NCI-H510A treated with DMSO at 0.1 percent for 48 hours (cell line): ENCODE measurements around the gene AKR1A1.
"Not testable (repeated sequence)": the region's sequence is repeated elsewhere in the genome, so short reads cannot be mapped to it uniquely, and the experiment has no call there.

Source experiments
- DNase-seq: peaks from one replicate; lab custom pipeline; 2025; lab: John Stamatoyannopoulos, UW

The AKR1A1 gene

DNA sequence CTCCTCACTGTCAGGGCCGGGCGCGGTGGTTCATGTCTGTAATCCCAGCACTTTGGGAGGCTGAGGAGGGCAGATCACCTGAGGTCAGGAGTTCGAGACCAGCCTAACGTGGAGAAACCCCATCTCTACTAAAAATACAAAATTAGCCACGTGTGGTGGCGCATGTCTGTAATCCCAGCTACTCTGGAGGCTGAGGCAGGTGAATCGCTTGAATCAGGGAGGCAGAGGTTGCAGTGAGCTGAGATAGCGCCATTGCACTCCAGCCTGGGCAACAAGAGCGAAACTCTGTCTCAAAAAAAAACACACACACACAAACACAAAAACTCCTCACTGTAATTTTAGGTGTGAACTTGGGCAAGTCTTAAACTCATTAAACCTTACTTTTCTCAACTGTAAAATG, 26.7 kb upstream of the AKR1A1 start:
- not testable (repeated sequence) for DNase-seq

DNA sequence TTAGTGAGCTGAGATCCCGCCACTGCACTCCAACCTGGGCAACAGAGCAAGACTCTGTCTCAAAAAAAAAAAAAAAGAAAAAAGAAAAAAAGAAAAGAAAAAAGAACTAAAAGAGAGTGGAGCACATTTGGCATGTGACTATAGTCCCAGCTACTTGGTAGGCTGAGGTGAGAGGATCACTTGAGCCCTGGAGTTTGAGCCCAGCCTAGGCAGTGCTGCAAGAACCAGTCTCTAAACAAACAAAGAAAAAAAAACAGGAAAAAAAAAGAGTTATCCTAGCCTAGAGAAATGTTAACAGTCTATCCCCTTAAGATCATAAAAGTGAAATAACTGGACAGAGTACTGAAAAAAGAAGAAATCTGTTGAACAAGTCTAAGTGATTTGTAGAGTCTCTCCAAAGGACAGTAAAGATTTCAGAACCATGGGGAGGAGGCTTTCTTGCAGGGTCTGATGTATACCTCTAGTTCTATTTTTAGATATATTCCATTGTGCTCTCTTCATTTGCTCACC, 24.4 kb upstream of the AKR1A1 start:
- peak; percentile 17 for DNase-seq

DNA sequence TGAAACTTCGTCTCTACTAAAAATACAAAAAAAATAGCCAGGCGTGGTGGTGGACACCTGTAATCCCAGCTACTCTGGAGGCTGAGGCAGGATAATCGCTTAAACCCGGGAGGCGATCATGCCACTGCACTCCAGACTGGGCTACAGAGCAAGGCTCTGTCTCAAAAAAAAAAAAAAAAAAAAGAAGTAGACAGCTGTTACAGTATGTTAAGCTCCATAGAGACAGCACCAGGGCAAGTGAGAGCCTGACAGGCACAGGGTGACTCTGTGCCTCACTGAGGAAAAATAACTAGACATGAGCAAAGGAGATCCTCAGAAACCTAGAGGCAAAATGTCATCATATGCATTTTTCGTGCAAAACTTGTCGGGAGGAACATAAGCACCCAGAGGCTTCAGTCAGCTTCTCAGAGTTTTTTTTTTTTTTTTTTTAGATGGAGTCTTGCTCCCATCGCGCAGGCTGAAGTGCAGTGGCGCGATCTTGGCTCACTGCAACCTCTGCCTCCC, 19.9 kb upstream of the AKR1A1 start:
- DNase-seq: no peak

DNA sequence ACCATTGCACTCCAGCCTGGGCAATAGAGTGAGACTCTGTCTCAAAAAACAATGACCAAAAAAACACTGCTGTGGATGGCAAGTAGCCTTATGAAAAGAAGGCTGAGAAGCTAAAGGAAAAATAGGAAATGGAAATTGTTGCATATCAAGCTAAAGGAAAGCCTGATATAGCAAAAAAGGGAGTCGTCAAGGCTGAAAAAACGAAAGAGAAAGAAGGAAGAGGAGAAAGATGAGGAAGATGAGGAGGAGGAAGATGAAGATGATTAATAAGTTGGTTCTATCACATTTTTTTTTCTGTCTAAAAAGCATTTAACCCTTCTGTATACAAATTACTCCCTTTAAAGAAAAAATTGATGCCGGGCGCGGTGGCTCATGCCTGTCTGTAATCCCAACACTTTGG, 18.8 kb upstream of the AKR1A1 start:
- DNase-seq: no peak

DNA sequence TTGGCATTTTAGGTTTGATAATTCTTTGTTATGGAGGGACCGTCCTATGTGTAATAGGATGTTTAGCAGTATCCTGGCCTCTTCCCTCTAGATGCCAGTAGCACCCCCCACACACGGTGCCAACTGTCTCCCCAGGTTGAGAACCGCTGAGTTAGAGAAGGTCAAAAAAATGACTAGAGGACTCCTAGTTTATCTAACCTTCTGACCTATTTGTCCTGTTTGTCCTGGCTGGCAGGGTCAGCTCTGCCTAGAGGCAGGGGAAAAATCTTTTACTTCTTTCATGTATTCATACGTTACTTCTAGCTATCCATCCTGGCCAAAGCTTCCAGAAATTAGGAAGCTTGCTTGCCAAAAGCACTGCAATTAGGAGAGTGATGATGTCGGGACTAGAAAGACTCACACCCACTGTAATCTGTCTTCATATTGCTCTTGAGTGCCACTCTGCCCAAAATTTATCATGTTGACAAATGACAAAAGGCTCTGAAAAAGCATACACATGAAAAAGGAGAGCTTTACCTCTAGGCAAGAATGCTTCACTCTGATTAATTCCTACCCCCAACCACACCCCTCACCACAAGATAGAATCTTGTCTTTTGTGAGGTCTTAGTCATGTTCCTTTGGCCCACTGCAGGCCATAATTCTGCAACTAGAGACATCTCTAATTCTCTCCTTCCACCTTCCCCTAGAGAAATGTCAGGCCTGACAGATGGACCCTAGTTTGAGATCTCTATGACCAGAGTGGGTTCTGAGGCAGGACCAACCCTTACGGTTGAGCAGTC, 14.4 kb upstream of the AKR1A1 start:
- DNase-seq: no peak

DNA sequence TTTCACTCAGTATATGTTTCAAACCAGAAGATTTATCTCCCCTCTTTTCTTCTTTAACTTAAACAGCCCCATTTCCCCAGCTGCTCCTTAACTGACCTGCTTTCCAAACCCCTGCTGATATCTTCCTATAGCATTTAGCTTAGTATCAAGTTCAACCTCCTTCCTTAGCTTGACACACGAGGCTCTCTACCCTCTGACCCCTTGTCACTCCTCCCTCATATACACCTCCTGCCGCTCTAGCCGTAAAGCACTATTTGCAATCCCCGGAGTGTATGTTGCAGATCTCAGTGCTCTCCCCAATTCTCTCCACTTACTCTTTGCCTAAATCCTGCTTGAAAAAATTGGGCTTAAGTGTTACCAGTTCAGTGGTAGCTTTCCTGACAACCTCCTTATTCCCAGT, 13.7 kb upstream of the AKR1A1 start:
- DNase-seq: no peak

DNA sequence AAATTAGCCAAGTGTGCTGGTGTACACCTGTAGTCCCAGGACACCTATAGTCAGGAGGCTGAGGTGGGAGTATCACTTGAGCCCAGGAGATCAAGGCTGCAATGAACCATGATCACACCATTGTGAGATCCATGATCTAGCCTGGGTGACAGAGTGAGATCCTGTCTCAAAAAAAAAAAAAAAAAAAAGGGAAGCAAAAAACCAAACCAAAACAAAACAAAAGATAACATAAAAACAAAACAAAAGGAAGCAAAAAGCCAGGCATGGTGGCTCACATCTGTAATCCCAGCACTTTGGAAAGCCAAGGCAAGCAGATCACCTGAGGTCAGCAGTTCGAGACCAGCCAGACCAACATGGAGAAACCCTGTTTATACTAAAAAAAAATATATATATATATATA, 9.4 kb upstream of the AKR1A1 start:
- DNase-seq: no peak

DNA sequence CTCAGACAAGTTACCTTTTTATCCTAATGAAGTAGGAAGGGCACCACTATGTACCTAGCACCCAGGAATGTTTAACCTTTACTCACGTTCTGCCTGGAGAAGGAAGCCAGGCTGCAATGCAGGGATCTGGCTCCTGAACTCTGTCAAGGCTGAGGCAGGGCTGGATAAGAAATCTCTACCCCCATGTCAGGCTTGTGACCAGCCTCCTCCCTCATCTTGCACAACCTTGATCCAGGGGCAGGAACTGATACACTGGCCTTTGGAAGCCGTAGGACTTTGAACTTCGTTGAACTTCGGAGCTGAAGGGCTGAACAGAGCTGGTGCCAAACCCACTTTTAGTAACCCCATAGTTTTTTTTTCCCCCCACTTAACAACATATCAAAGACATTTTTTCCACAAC, 8.0 kb upstream of the AKR1A1 start:
- DNase-seq: no peak

DNA sequence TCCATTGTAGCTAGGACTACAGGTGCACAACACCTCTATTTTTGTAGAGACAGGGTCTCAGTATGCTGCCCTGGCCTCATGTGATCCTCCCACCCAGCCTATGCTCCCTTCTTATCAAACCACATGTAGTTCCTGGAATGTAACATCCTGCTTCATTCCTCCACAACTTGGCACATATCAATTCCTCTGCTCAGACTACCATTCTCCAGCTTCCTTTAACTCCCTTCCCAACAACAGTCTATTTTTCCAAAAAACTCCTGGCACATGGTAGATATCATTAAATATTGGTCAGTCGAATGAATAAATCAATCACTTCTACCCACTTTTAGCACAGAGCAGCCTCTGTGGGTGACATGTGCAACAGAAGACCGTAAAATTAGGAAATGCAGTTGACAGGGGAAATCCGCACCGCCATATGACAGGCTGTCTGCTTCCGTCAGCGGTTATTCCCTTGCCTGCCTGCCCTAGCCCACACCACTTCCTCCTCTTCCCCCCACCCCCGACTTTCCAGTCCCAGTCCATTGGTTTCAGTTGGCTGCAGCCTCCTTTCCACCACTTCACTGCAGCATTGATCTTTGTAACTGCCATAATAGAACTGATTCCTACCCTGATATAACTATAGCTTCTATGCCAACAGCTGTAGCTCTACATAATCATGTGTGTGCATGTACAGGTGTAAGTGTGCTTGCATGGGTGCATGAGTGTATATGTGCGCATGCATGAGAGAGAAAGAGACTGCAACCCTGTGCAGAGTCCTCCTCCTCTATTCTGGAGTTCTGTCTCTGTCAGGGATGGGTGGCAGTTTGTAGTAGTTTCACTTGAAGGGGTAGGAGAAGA, 6.8 kb upstream of the AKR1A1 start:
- DNase-seq: no peak

DNA sequence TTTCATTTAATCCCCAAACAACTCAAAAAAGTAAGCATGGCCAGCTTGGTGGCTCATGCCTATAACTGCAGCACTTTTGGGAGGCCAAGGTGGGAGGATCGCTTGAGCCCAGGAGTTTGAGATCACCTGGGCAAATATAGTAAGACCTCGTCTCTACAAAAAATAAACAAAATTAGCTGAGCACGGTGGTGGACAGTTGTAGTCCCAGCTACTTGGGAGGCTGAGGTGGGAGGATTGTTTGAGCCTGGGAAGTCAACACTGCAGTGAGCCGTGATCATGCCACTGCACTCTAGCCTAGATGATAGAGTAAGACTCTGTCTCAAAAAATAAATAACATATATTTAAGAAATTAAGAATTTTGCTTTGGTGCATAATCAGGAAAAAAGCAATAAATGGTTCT, 6.1 kb upstream of the AKR1A1 start:
- no peak for DNase-seq

DNA sequence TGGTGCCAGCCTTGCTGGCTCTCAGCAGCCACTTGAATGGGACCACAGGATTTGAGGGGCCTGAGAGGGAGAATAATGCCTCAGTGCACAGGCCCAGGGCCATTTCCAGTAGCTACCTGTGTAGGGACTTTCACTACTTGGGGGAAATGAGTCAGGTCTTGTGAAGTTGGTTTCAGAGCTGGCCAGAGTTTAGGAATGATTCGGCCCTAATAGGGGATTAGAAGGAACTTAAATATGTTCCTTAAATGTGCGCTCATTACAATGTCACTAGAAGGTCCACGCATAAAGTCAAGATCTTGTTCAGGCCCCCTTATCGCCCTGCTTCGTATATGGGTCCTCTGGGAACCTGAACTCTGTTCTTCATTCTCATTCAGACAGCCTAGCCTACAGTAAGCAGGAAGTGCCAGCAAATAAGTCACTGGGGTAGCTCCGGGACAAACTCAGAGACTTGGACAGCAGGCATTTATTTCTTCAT, 5.6 kb upstream of the AKR1A1 start:
- no peak for DNase-seq

DNA sequence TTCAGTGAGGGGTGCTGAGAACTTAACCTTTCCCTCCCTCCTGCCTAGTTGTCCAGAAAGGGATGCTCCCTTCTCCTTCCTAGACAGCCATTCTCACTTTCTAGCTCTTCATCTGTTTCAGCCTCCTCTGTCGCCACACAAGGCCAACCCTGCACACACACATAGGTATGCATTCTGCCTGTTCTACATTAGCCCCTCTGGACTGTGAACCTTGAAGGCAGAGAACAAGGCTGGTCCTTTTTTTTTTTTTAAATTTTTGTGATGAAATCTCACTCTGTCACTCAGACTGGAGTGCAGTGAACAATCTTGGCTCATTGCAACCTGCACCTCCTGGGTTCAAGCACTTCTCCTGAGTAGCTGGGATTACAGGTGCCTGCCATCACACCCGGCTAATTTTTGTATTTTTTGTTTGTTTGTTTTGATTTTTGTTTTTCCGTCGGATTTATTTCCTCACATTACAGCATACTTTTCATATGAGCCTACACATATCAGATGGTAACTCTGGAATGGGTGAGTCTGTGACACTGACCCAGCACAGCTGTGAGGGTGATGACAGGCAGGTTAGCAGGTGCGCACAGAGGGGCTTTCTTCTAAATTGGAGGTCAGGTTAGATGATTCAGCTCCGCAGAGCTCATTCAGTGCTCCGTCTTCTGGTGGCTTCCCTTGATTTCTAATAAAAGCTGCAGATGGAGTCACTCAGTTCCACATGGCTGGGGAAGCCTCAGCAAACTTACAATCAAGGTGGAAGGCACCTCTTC, 4.9 kb upstream of the AKR1A1 start:
- DNase-seq: no peak

DNA sequence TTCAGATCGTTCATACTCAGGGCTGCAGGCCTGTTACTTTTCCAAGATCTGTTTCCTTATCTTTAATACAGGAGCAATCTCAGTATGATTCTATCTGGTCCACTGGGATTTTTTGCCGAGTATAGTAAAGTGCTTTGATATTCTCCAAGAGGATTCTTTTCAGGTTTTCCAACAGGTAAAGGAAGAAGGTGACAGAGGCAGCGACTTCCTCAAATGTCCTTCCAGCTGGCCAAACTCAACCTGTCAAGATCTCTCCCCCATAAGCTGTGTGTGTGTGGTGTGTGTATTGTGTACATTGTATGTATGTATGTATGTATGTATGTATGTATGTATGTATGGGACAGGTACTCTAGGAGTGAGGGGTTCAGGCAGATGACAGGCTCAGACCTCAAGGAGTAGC, 1.1 kb downstream of the AKR1A1 start:
- DNase-seq: no peak

DNA sequence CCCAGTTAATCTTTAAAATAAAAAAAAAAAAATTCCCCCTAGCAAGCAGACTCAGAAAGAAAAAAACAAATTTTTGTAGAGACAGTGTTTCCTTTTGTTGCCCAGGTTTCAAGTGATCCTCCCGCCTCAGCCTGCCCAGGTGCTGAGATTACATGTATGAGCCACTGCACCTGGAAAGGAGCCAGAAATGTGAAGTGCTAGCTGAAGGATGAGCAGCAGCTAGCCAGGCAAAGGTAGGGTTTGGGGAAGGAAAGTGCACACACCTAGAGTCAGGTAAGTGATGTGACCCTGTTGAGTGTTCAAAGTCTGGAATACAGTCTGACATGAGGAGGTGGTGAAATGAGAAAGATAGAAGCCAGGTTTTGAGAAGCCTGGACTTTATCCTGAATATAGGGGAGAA, 1.7 kb downstream of the AKR1A1 start:
- DNase-seq: peak; percentile 81

DNA sequence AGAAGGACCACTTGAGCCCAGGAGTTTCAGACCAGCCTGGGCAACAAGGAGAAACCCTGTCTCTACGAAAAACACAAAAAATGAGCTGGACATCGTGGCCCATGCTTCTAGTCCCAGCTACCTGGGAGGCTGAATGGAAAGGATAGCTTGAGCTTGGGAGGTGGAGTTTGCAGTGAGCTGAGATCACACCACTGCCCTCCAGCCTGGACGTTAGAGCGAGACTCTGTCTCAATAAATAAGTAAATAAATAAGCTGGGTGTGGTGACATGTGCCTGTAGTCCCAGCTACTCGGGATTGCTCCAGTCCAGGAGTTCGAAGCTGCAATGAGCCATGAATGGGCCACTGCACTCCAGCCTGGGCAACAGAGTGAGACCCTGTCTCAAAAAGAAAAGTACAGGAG, 3.6 kb downstream of the AKR1A1 start:
- no peak for DNase-seq

DNA sequence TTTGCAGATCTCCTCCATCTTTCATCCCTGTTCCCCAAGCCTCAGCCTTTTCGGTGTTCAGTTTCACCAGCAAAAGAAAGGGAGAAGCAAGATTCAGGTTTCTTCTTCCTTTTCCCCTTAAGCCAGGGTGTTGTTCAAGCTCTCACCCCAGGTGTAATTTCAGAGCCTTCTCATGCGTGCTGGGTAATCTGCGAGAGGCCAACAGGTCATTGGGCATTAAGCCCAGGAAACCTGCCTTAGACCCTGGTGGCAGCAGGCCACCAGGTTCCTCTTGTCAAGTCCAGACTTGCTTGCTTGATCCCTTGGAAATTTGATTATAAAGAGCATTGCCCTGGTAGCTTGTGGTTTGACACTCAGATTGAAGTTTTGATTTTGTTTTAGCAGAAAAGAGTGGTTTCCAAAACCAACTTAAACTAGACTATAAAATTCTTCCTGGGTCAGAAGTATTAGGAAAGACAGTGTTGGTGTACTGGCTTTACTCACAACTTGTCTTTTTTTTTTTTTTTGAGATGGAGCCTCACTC, 6.9 kb downstream of the AKR1A1 start:
- DNase-seq: no peak

DNA sequence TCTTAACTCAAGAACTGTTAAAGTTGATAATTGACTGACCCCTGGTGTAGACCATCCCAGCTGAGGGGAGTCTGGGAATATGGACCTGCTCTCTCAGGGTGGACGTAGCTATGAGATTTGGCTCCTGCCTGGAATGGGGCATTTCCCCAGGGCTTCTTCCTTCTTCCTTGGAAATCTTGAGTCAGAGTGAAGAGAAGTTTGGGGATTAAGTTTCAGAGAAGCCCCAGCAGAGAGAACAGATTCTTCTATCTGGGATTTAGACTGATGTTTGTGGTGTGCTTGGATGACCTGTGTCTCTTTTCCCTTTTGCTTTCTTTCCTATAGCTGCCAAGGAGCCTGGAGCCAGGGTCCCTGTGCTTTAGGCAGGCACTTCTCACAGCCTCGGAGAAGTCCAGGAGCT, 13.2 kb downstream of the AKR1A1 start:
- no peak for DNase-seq

DNA sequence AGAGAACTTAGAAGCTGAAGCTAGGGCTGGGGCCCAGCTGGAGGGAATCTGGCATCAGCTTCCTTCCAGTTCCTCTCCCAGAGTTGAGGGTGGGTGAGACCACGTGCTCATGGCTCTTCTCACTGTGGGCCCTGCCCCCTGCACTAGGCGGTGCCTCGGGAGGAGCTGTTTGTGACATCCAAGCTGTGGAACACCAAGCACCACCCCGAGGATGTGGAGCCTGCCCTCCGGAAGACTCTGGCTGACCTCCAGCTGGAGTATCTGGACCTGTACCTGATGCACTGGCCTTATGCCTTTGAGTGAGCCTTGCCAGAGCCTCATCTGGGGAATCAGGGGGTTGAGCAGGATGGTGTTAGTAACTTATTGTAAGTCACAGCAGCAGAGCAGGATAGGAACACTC, 16.1 kb downstream of the AKR1A1 start:
- DNase-seq: no peak

DNA sequence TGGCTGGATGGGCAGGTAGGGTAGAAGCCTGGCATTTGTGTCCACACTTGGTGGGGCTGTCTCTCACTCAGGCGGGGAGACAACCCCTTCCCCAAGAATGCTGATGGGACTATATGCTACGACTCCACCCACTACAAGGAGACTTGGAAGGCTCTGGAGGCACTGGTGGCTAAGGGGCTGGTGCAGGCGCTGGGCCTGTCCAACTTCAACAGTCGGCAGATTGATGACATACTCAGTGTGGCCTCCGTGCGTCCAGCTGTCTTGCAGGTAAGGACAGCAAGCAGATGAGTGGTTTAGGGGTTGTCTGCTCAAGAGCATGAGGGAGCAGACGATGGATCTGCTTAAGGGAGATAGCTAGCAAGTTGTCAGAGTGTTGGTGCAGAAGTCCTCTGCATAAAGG, 17.3 kb downstream of the AKR1A1 start:
- no peak for DNase-seq

DNA sequence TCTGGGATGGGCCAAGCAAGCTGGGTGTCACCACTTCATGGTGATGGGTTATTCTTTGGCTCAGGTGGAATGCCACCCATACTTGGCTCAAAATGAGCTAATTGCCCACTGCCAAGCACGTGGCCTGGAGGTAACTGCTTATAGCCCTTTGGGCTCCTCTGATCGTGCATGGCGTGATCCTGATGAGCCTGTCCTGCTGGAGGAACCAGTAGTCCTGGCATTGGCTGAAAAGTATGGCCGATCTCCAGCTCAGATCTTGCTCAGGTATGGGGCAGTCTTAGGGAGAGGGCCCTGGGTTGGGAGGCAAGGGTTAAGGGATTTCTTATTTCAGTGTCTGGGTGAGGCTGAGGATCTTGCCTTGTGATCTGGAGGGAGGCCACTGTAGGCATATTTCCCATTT, 17.8 kb downstream of the AKR1A1 start:
- DNase-seq: no peak

DNA sequence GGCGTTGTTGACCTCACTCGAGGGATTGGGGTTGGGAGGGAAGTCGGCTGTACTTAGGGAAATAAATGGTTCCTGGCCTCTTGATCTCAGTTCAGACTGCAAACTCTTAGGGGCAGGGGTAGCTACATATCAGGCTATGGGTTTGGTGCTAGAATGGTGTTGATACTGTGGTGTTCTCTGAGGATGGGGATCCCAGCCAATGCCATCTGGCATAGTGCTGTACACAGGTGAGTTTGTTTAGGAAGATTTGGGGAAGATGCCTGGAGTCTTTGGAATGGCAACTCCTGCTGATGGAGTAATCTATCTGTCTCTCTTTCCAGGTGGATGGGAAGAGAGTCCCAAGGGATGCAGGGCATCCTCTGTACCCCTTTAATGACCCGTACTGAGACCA, 18.9 kb downstream of the AKR1A1 start:
- no peak for DNase-seq

DNA sequence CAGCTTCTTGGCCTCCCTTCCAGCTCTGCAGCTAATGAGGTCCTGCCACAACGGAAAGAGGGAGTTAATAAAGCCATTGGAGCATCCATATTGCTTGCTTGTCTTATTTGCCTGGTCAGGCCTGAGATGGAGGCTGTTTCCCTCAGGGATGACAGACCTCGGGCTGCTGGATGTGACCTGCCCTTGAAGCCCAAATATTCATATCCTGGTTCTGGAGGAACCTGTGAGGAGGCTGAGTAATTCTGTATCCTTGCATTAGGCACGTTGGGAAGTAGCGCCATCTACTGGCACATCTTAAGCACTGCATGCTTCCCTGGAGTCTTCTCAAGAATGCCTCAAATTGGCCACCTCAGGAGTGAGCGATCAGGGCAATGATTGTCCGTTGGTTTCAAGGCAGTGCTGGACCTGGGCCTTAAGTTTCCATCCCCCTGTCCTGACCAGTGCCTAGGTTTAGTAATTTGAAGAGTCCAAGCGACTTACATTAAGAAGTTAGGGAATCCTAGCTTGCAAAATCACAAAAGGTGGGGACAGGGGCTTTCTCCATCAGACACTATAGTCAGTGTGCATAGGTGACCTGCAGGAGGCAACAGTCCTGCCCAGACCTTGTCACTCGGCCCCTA, 19.4 kb downstream of the AKR1A1 start:
- DNase-seq: peak; percentile 82
